SK-N-SH treated with all-trans-retinoic acid at 6 μM for 48 hours (cell line): ENCODE data around the gene TENT4B.

Experiments
- BACH2 ChIP-seq: fragments of 250-450 bp; sonication (Bioruptor Pico); IDR thresholded peaks from 2 replicates; pipeline ENCODE4 v1.9.0; 2021; ENCODE audit warnings: mild to moderate bottlenecking, borderline replicate concordance
- CSDC2 ChIP-seq: fragments of 250-450 bp; sonication (Bioruptor Pico); IDR thresholded peaks from 2 replicates; pipeline ENCODE4 v1.5.0; 2020; ENCODE audit warnings: mild to moderate bottlenecking, moderate library complexity
- CSRNP3 ChIP-seq: fragments of 250-450 bp; sonication (Bioruptor Pico); IDR thresholded peaks from 2 replicates; pipeline ENCODE4 v1.5.1; 2021; ENCODE audit warnings: mild to moderate bottlenecking, moderate library complexity
- ESRRG ChIP-seq: fragments of 250-450 bp; sonication (Bioruptor Pico); IDR thresholded peaks from 2 replicates; pipeline ENCODE4 v1.6.1; 2021; ENCODE audit warnings: mild to moderate bottlenecking
- GLIS3 ChIP-seq: fragments of 250-450 bp; sonication (Bioruptor Pico); IDR thresholded peaks from 2 replicates; pipeline ENCODE4 v1.5.0; 2020; ENCODE audit warnings: mild to moderate bottlenecking, moderate library complexity
- PATZ1 ChIP-seq: fragments of 250-450 bp; sonication (Bioruptor Pico); IDR thresholded peaks from 2 replicates; pipeline ENCODE4 v1.8.0; 2020; ENCODE audit warnings: mild to moderate bottlenecking, moderate library complexity, borderline replicate concordance
- RARB ChIP-seq: fragments of 250-450 bp; sonication (Bioruptor Pico); IDR thresholded peaks from 2 replicates; pipeline ENCODE4 v1.8.0; 2021; ENCODE audit warnings: mild to moderate bottlenecking, moderate library complexity
- SNAI2 ChIP-seq: fragments of 250-450 bp; sonication (Bioruptor Pico); IDR thresholded peaks from 2 replicates; pipeline ENCODE4 v1.5.0; 2020; ENCODE audit warnings: mild to moderate bottlenecking, moderate library complexity
- TCF4 ChIP-seq: fragments of 250-450 bp; sonication (Bioruptor Pico); IDR thresholded peaks from 2 replicates; pipeline ENCODE4 v1.8.0; 2021; ENCODE audit warnings: mild to moderate bottlenecking, moderate library complexity, borderline replicate concordance
- TOX ChIP-seq: fragments of 250-450 bp; sonication (Bioruptor Pico); IDR thresholded peaks from 2 replicates; pipeline ENCODE4 v1.8.0; 2021; ENCODE audit warnings: mild to moderate bottlenecking, moderate library complexity, borderline replicate concordance
- ZC3H10 ChIP-seq: fragments of 250-450 bp; sonication (Bioruptor Pico); IDR thresholded peaks from 2 replicates; pipeline ENCODE4 v1.5.1; 2021; ENCODE audit warnings: mild to moderate bottlenecking, moderate library complexity
- ZFP30 ChIP-seq: fragments of 450-650 bp; formaldehyde crosslinking; IDR thresholded peaks from 2 replicates; pipeline ENCODE4 v1.5.0; 2022; ENCODE audit warnings: mild to moderate bottlenecking, moderate library complexity
- ZNF565 ChIP-seq: fragments of 450-650 bp; formaldehyde crosslinking; conservative IDR thresholded peaks from 2 replicates; pipeline ENCODE4 v1.5.0; 2020; ENCODE audit warnings: low read depth, mild to moderate bottlenecking, moderate library complexity
- ZNF8 ChIP-seq: fragments of 450-650 bp; formaldehyde crosslinking; IDR thresholded peaks from 2 replicates; pipeline ENCODE4 v1.5.0; 2020; ENCODE audit warnings: mild to moderate bottlenecking, moderate library complexity

- TF ChIP-seq TCF4 (no peak), PATZ1 (no peak), RARB (CRISPR knock-in tag) (no peak), ESRRG (CRISPR knock-in tag) (no peak), ZNF8 (CRISPR knock-in tag) (no peak), BACH2 (CRISPR knock-in tag) (no peak), ZNF565 (CRISPR knock-in tag) (no peak), CSDC2 (CRISPR knock-in tag) (no peak), GLIS3 (CRISPR knock-in tag) (no peak), ZC3H10 (no peak), CSRNP3 (no peak), TOX (no peak), SNAI2 (no peak), ZFP30 (CRISPR knock-in tag) (no peak)
Observed at GRCh38 chr16:50183316-50183715, 30.2 kb downstream of the TENT4B start.
